HEK293 (cell line): Measurements from ENCODE around the gene KCNQ4.

Source experiments
- CTCF ChIA-PET: fragments of 350-600 bp; formaldehyde crosslinking; extraction: SDS; loops from one replicate; lab custom pipeline; 2021; ENCODE audit warnings: antibody characterized with exemption; lab: Yijun Ruan, JAX
- POLR2A ChIA-PET: fragments of 300-600 bp; formaldehyde crosslinking; extraction: SDS; loops from one replicate; lab custom pipeline; 2020; ENCODE audit warnings: antibody characterized with exemption, inconsistent platforms; lab: Yijun Ruan, JAX
- H3K27ac ChIP-seq: fragments of 200-500 bp; sonication (Bioruptor generic); 2 replicates; pipeline ENCODE4 v1.5.1; 2014; ENCODE audit warnings: low read depth, low read length, control low read depth, inconsistent platforms; ENCODE audit errors: extremely low read depth
- H3K36me3 ChIP-seq, 2 experiments: fragments of 200-500 bp in 1 of 2; sonication (Bioruptor generic) in 1 of 2; 1 replicate in 1 of 2; 2 replicates in 1 of 2; pipeline ENCODE4 v1.5.1; 2014 to 2017; ENCODE audit warnings: inconsistent platforms in 2 of 2, low read length in 2 of 2; ENCODE audit not compliant: control insufficient read depth in 2 of 2, insufficient read depth in 1 of 2
- H3K4me1 ChIP-seq: fragments of 200-500 bp; sonication (Bioruptor generic); 2 replicates; pipeline ENCODE4 v1.5.1; 2014; ENCODE audit warnings: mild to moderate bottlenecking, low read length, inconsistent platforms; ENCODE audit not compliant: control insufficient read depth, insufficient read depth
- H3K4me3 ChIP-seq: 2 replicates; pipeline ENCODE4 v1.5.1; 2011; ENCODE audit warnings: low read depth, mild to moderate bottlenecking, control low read depth, low read length, moderate library complexity
- H3K9me3 ChIP-seq: fragments of 200-500 bp; sonication (Bioruptor generic); 2 replicates; pipeline ENCODE4 v1.5.1; 2014; ENCODE audit warnings: low read depth, low read length, inconsistent platforms; ENCODE audit not compliant: control insufficient read depth, insufficient read depth
- BCL11A ChIP-seq: fragments of 450-650 bp; formaldehyde crosslinking; IDR thresholded peaks from 2 replicates; pipeline ENCODE4 v1.5.1; 2016; ENCODE audit warnings: low read depth, missing biosample characterization, missing genetic modification characterization
- BCL11B ChIP-seq: fragments of 450-650 bp; formaldehyde crosslinking; IDR thresholded peaks from 2 replicates; pipeline ENCODE4 v1.5.1; 2016; ENCODE audit warnings: low read depth, missing biosample characterization, missing genetic modification characterization
- GLIS2 ChIP-seq: fragments of 450-650 bp; formaldehyde crosslinking; IDR thresholded peaks from 2 replicates; pipeline ENCODE4 v1.5.1; 2016; ENCODE audit warnings: missing biosample characterization, missing genetic modification characterization
- KLF9 ChIP-seq: fragments of 450-650 bp; formaldehyde crosslinking; IDR thresholded peaks from 2 replicates; pipeline ENCODE4 v1.5.1; 2016; ENCODE audit warnings: missing biosample characterization, missing genetic modification characterization, low read depth
- MYNN ChIP-seq: fragments of 450-650 bp; formaldehyde crosslinking; IDR thresholded peaks from 2 replicates; pipeline ENCODE4 v1.5.1; 2016; ENCODE audit warnings: missing biosample characterization, missing genetic modification characterization, borderline replicate concordance
- PBX3 ChIP-seq: sonication (generic); formaldehyde crosslinking; IDR thresholded peaks from 2 replicates; pipeline ENCODE4 v1.8.1; 2022; ENCODE audit warnings: mild to moderate bottlenecking, moderate library complexity, missing genetic modification reagents
- REPIN1 ChIP-seq: fragments of 450-650 bp; formaldehyde crosslinking; IDR thresholded peaks from 2 replicates; pipeline ENCODE4 v1.5.1; 2017; ENCODE audit warnings: missing biosample characterization, missing genetic modification characterization, low read depth
- SP2 ChIP-seq: fragments of 450-650 bp; formaldehyde crosslinking; IDR thresholded peaks from 2 replicates; pipeline ENCODE4 v1.5.1; 2016; ENCODE audit warnings: missing biosample characterization, missing genetic modification characterization
- SP3 ChIP-seq: fragments of 450-650 bp; formaldehyde crosslinking; IDR thresholded peaks from 2 replicates; pipeline ENCODE4 v1.5.1; 2016; ENCODE audit warnings: missing biosample characterization, missing genetic modification characterization
- ZBTB17 ChIP-seq: fragments of 450-650 bp; formaldehyde crosslinking; IDR thresholded peaks from 2 replicates; pipeline ENCODE4 v1.5.1; 2016; ENCODE audit warnings: missing biosample characterization, missing genetic modification characterization
- ZBTB8A ChIP-seq: fragments of 450-650 bp; formaldehyde crosslinking; IDR thresholded peaks from 2 replicates; pipeline ENCODE4 v1.5.1; 2016; ENCODE audit warnings: missing biosample characterization, missing genetic modification characterization
- ZNF112 ChIP-seq: fragments of 450-650 bp; formaldehyde crosslinking; IDR thresholded peaks from 2 replicates; pipeline ENCODE4 v1.5.0; 2017; ENCODE audit warnings: missing biosample characterization, missing genetic modification characterization
- ZNF26 ChIP-seq: fragments of 450-650 bp; formaldehyde crosslinking; IDR thresholded peaks from 2 replicates; pipeline ENCODE4 v1.5.1; 2016; ENCODE audit warnings: missing biosample characterization, missing genetic modification characterization
- ZNF404 ChIP-seq: fragments of 450-650 bp; formaldehyde crosslinking; IDR thresholded peaks from 2 replicates; pipeline ENCODE4 v1.5.1; 2017; ENCODE audit warnings: missing biosample characterization, missing genetic modification characterization
- ZNF548 ChIP-seq: fragments of 450-650 bp; formaldehyde crosslinking; IDR thresholded peaks from 2 replicates; pipeline ENCODE4 v1.5.1; 2016; ENCODE audit warnings: missing biosample characterization, missing genetic modification characterization
- ZNF549 ChIP-seq: fragments of 450-650 bp; IDR thresholded peaks from 2 replicates; pipeline ENCODE4 v1.5.1; 2018; ENCODE audit warnings: missing biosample characterization, missing genetic modification characterization, mild to moderate bottlenecking, inconsistent platforms, moderate library complexity
- ZNF747 ChIP-seq: fragments of 450-650 bp; formaldehyde crosslinking; IDR thresholded peaks from 2 replicates; pipeline ENCODE4 v1.5.1; 2016; ENCODE audit warnings: missing biosample characterization, missing genetic modification characterization
- ZSCAN4 ChIP-seq: fragments of 450-650 bp; formaldehyde crosslinking; IDR thresholded peaks from 2 replicates; pipeline ENCODE4 v1.5.1; 2017; ENCODE audit warnings: missing biosample characterization, missing genetic modification characterization

KCNQ4 gene

DNA sequence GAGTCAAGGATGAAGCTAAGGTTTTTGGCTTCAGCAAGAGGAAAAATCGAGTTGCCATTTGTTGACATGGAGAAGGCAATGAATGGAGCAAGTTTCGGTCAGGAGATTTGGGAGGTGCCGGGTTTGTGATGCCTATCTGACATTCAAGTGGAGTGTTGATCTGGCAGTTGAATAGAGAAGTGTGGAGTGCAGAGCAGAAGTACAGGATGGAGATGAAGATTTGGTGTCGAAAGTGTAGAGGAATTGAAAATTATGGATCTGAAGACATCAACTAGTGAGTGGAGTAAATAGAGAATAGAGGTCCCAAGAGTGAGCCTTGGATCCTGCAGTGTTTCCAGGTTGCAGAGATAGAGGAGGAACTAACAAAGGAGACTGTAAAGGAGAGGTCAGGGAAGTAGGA lies 52.7 kb downstream of the KCNQ4 start:
- ChIA-PET CTCF (interaction anchor here (1.4 kb wide), 1 partner anchor 13 kb away, joined by 4 read pairs; no protein-coding TSS in a partner anchor), POLR2A (no interaction called here)
- TF ChIP-seq ZNF26 (tag by site-specific recombination): no peak
- peak; percentile 54; the same call in 1 of the 2 replicates for TF ChIP-seq ZBTB17 (tag by site-specific recombination)
- no peak for TF ChIP-seq PBX3 (CRISPR knock-in tag)
- TF ChIP-seq ZNF747 (tag by site-specific recombination): no peak
- TF ChIP-seq MYNN (tag by site-specific recombination): no peak
- no peak for TF ChIP-seq ZBTB8A (tag by site-specific recombination)
- Histone ChIP-seq H3K36me3 (no peaks in the 10 kb centered on the region), H3K4me3 (no peak overlapping the region), H3K9me3 (no peaks in the 10 kb centered on the region), H3K27ac (no peak overlapping the region), H3K4me1 (no peaks in the 10 kb centered on the region)

- Histone ChIP-seq H3K9me3 (no peaks in the 10 kb centered on the region), H3K4me3 (no peak overlapping the region), H3K36me3 (no peaks in the 10 kb centered on the region), H3K4me1 (no peaks in the 10 kb centered on the region), H3K27ac (no peak overlapping the region)
- POLR2A ChIA-PET: no interaction called here
- CTCF ChIA-PET: no interaction called here
- TF ChIP-seq ZNF112 (tag by site-specific recombination): no peak
- no peak for TF ChIP-seq KLF9 (tag by site-specific recombination)
- TF ChIP-seq ZNF404 (tag by site-specific recombination): no peak
- no peak for TF ChIP-seq ZSCAN4 (tag by site-specific recombination)
- no peak for TF ChIP-seq ZNF549 (tag by site-specific recombination)
- no peak for TF ChIP-seq GLIS2 (tag by site-specific recombination)
These were observed 54.0 kb downstream of the KCNQ4 start for GRCh38 chr1:40837601-40838000.

- no peak for TF ChIP-seq ZNF548 (tag by site-specific recombination)
- TF ChIP-seq BCL11A: no peak
- no peak for TF ChIP-seq ZBTB17 (tag by site-specific recombination)
- no peak for TF ChIP-seq REPIN1 (tag by site-specific recombination)
- no peak for TF ChIP-seq BCL11B (tag by site-specific recombination)
- TF ChIP-seq SP2 (tag by site-specific recombination): peak; percentile 64
- 0 out of 2 replicates have a peak, but pooled peaks have one; percentile 15 for TF ChIP-seq SP3 (tag by site-specific recombination)
- CTCF ChIA-PET: interaction anchor here (0.9 kb wide), 1 partner anchor 13 kb away, joined by 3 read pairs; no protein-coding TSS in a partner anchor
- H3K4me1 ChIP-seq: no peaks in the 10 kb centered on the region
- H3K27ac ChIP-seq: no peak overlapping the region
- no peaks in the 10 kb centered on the region for H3K36me3 ChIP-seq
- no peak overlapping the region for H3K4me3 ChIP-seq
- no peaks in the 10 kb centered on the region for H3K9me3 ChIP-seq
- POLR2A ChIA-PET: no interaction called here
These were observed 54.7 kb downstream of the KCNQ4 start for GRCh38 chr1:40838045-40838979.
